HepG2 (cell line): ENCODE measurements around the gene POU6F2. TPM values are rescaled to one million over a fixed set of nuclear protein-coding genes. Genes with fewer than 3 reads are reported as not detected.

Experiments
- ATAC-seq: fragments of 200-7000 bp; cut with Tn5 transposase; 3 replicates; pipeline ENCODE4 v1.9.1; 2020; ENCODE audit warnings: mild to moderate bottlenecking, moderate library complexity
- BruUV-seq: library from RNA; stranded (reverse); fragments of 400-500 nt; replicated peaks from 2 replicates; lab custom pipeline; 2021; lab: Mats Ljungman, UMichigan
- CTCF ChIA-PET: fragments of 300-600 bp; formaldehyde crosslinking; extraction: SDS; loops from one replicate; lab custom pipeline; 2021; ENCODE audit warnings: low total read pairs, inconsistent platforms, low intra/inter-chr PET ratio; lab: Yijun Ruan, JAX
- POLR2A ChIA-PET: fragments of 350-600 bp; sonication (Branson Sonifier 250); formaldehyde crosslinking; loops from one replicate; lab custom pipeline; 2020; ENCODE audit warnings: antibody characterized with exemption, inconsistent platforms; lab: Yijun Ruan, JAX
- DNase-seq: peaks from one replicate; pipeline ENCODE4 v3.0.0-alpha.2; 2015; ENCODE audit warnings: low spot score
- FAIRE-seq: peaks from 3 replicates; lab custom pipeline; 2011; peaks lifted over from hg19 to GRCh38; lab: Jason Lieb, UNC
- H2AFZ ChIP-seq: one replicate; pipeline ENCODE4 v1.6.1; 2011; ENCODE audit warnings: low read length, inconsistent platforms
- H3K27ac ChIP-seq: fragments of 300-600 bp; 3 replicates; pipeline ENCODE4 v1.8.0; 2011; ENCODE audit warnings: mixed run types, mild to moderate bottlenecking, mixed read lengths, low read length, inconsistent platforms; ENCODE audit not compliant: insufficient read depth; ENCODE audit errors: extremely low read length
- H3K27me3 ChIP-seq, 2 experiments: fragments of 200-600 bp in 1 of 2; 2 replicates in 1 of 2; 3 replicates in 1 of 2; pipeline versions ENCODE4 v1.6.0 to v1.8.0; 2011; ENCODE audit warnings: low read length in 2 of 2, mild to moderate bottlenecking in 2 of 2, moderate library complexity in 2 of 2, inconsistent platforms in 1 of 2; ENCODE audit not compliant: insufficient read depth in 2 of 2, control insufficient read depth in 1 of 2
- H3K36me3 ChIP-seq, 2 experiments: fragments of 200-600 bp in 1 of 2; replicated peaks in 1 of 2; 2 replicates in 1 of 2; 3 replicates in 1 of 2; pipeline versions ENCODE4 v1.5.1 to v1.8.0; 2011; ENCODE audit warnings: low read length in 2 of 2, inconsistent platforms in 1 of 2; ENCODE audit not compliant: insufficient read depth in 2 of 2, control insufficient read depth in 1 of 2
- H3K4me1 ChIP-seq: 2 replicates; pipeline ENCODE4 v1.5.1; 2012; ENCODE audit warnings: low read length, inconsistent platforms; ENCODE audit not compliant: insufficient read depth
- H3K4me2 ChIP-seq: 2 replicates; pipeline ENCODE4 v1.6.0; 2011; ENCODE audit warnings: low read depth, low read length, inconsistent platforms
- H3K4me3 ChIP-seq, 3 experiments: fragments of 200-600 bp in 1 of 3; sonication (generic), shearing (Covaris generic) in 1 of 3; replicated peaks in 1 of 3; 2 replicates each; pipeline ENCODE4 v1.5.1; 2011 to 2016; ENCODE audit warnings: low read length in 3 of 3, inconsistent platforms in 2 of 3, low read depth in 2 of 3, mild to moderate bottlenecking in 2 of 3, control low read depth in 1 of 3, mixed read lengths in 1 of 3; ENCODE audit not compliant: insufficient read depth in 1 of 3
- H3K79me2 ChIP-seq: one replicate; pipeline ENCODE4 v1.6.1; 2011; ENCODE audit warnings: low read length, inconsistent platforms; ENCODE audit not compliant: insufficient read depth
- H3K9ac ChIP-seq: 2 replicates; pipeline ENCODE4 v1.6.0; 2011; ENCODE audit warnings: mild to moderate bottlenecking, low read depth, low read length, inconsistent platforms; ENCODE audit not compliant: insufficient read depth
- H3K9me3 ChIP-seq: 2 replicates; pipeline ENCODE4 v1.5.1; 2012; ENCODE audit warnings: mild to moderate bottlenecking, low read length
- H4K20me1 ChIP-seq: 2 replicates; pipeline ENCODE4 v1.6.0; 2011; ENCODE audit warnings: inconsistent platforms, mild to moderate bottlenecking, low read length, moderate library complexity; ENCODE audit not compliant: insufficient read depth
- ARNT ChIP-seq: fragments of 450-650 bp; IDR thresholded peaks from 2 replicates; pipeline ENCODE4 v1.6.1; 2017
- BORCS8-MEF2B ChIP-seq: sonication (generic); formaldehyde crosslinking; IDR thresholded peaks from 2 replicates; pipeline ENCODE4 v1.8.0; 2022; ENCODE audit warnings: mild to moderate bottlenecking, missing genetic modification reagents
- EEA1 ChIP-seq: sonication (generic); formaldehyde crosslinking; IDR thresholded peaks from 2 replicates; pipeline ENCODE4 v1.5.1; 2020; ENCODE audit warnings: mild to moderate bottlenecking, missing genetic modification reagents, borderline replicate concordance
- HDAC1 ChIP-seq: sonication (generic); formaldehyde crosslinking; IDR thresholded peaks from 2 replicates; pipeline ENCODE4 v1.5.1; 2020; ENCODE audit warnings: mild to moderate bottlenecking, missing genetic modification reagents
- NCOR1 ChIP-seq: fragments of 200-600 bp; sonication (generic); IDR thresholded peaks from 2 replicates; pipeline ENCODE4 v1.7.0; 2017; ENCODE audit warnings: antibody characterized with exemption, low read length, borderline replicate concordance
- NFAT5 ChIP-seq: sonication (generic); formaldehyde crosslinking; IDR thresholded peaks from 2 replicates; pipeline ENCODE4 v1.4.0; 2020; ENCODE audit warnings: missing genetic modification reagents
- RNF219 ChIP-seq: sonication (generic); formaldehyde crosslinking; IDR thresholded peaks from 2 replicates; pipeline ENCODE4 v1.5.0; 2020; ENCODE audit warnings: mild to moderate bottlenecking, missing genetic modification reagents
- TBP ChIP-seq: sonication (generic); formaldehyde crosslinking; IDR thresholded peaks from 2 replicates; pipeline ENCODE4 v1.5.0; 2020; ENCODE audit warnings: missing genetic modification reagents
- TIGD3 ChIP-seq: sonication (generic); formaldehyde crosslinking; IDR thresholded peaks from 2 replicates; pipeline ENCODE4 v1.5.1; 2020; ENCODE audit warnings: mild to moderate bottlenecking, missing genetic modification reagents, borderline replicate concordance
- ZNF343 ChIP-seq: sonication (generic); formaldehyde crosslinking; IDR thresholded peaks from 2 replicates; pipeline ENCODE4 v1.4.0; 2020; ENCODE audit warnings: mild to moderate bottlenecking, missing genetic modification reagents
- ZNF484 ChIP-seq: sonication (generic); formaldehyde crosslinking; IDR thresholded peaks from 2 replicates; pipeline ENCODE4 v1.5.1; 2020; ENCODE audit warnings: mild to moderate bottlenecking, low read depth, missing genetic modification reagents, borderline replicate concordance
- WGBS: methylation state at CpG from one replicate; pipeline ENCODE4 v1.1.6; 2017; ENCODE audit warnings: low lambda C conversion rate; 5-methylcytosine and 5-hydroxymethylcytosine counted together
- in situ Hi-C: cut with HindIII; loops from 2 replicates; pipeline ENCODE4 v1.10.0; 2017; ENCODE audit warnings: low pct_unique_long_range_greater_than_20kb; ENCODE audit not compliant: extremely low pct_ligation_motif_present
- intact Hi-C: fragments of 100-400 bp; cut with micrococcal nuclease; formaldehyde crosslinking; loops from one replicate; pipeline ENCODE4 v1.10.0; 2022; ENCODE audit not compliant: unreplicated experiment
- polyA plus RNA-seq, 8 experiments: library from polyadenylated mRNA; depleted of rRNA in 3 of 8; stranded (reverse) in 7 of 8; unstranded in 1 of 8; fragments of >200 nt; fragmentation: Illumina TruSeq in 4 of 8; extraction: Trizol in 4 of 8; gene quantifications; 2 replicates each; pipeline versions ENCODE4 v1.2.1 to v1.2.3, GENCODE V29; 2011 to 2016; ENCODE audit warnings: low read depth in 4 of 8, missing spikeins in 1 of 8, mixed read lengths in 1 of 8; ENCODE audit not compliant: insufficient read depth in 1 of 8
- total RNA-seq, 5 experiments: library from RNA; depleted of rRNA; stranded (reverse); fragments of >200 nt; fragmentation: Illumina TruSeq; extraction: Trizol; gene quantifications; 2 replicates each; pipeline ENCODE4 v1.2.3, GENCODE V29; 2016; ENCODE audit warnings: low read depth in 1 of 5

Gene POU6F2
- total and polyA plus RNA-seq, 2 of the 13 experiments (the other 11 are each of a cell fraction or from before 2014, with no cell fraction given) = not detected

GRCh38 chr7:39417642-39418041 lies 439.9 kb downstream of the POU6F2 start:
- no peaks in the 10 kb centered on the region for H3K79me2 ChIP-seq
- WGBS = 5% methylated on average over 1 of the region's 1 CpG
- H3K9ac ChIP-seq = no peak overlapping the region
- H2AFZ ChIP-seq = no peak overlapping the region
- no peaks in the 10 kb centered on the region for H4K20me1 ChIP-seq
- no peak overlapping the region for H3K4me3 ChIP-seq
- intact Hi-C loops = no loop called here
- no peak for ATAC-seq
- ChIA-PET POLR2A (no interaction called here), CTCF (no interaction called here)
- no peak for DNase-seq
- peaks cover 12% of the 10 kb centered on the region for H3K4me1 ChIP-seq
- H3K9me3 ChIP-seq = no peaks in the 10 kb centered on the region
- no peaks in the 10 kb centered on the region for H3K36me3 ChIP-seq
- no TSS peak for BruUV-seq
- H3K27ac ChIP-seq = no peak overlapping the region
- in situ Hi-C loops = no loop called here
- peaks cover 0 to 21% of the 10 kb centered on the region in 2 experiments; a peak in 3 of 5 replicates for H3K27me3 ChIP-seq
- TF ChIP-seq HDAC1 = no peak
- no peak for TF ChIP-seq EEA1 (CRISPR knock-in tag)
- no peak for TF ChIP-seq ZNF484
- H3K4me2 ChIP-seq = no peak overlapping the region
- no peak for FAIRE-seq

- H3K27me3 ChIP-seq = no peaks in the 10 kb centered on the region
- no peak overlapping the region for H3K9ac ChIP-seq
- ChIA-PET CTCF (no interaction called here), POLR2A (no interaction called here)
- H4K20me1 ChIP-seq = no peaks in the 10 kb centered on the region
- H3K36me3 ChIP-seq = no peaks in the 10 kb centered on the region
- no peak overlapping the region for H3K27ac ChIP-seq
- no peak overlapping the region for H3K4me3 ChIP-seq
- 3% methylated on average over 2 of the region's 2 CpGs for WGBS
- no peaks in the 10 kb centered on the region for H3K4me1 ChIP-seq
- no peak overlapping the region for H3K4me2 ChIP-seq
- intact Hi-C loops = no loop called here
- H3K9me3 ChIP-seq = no peaks in the 10 kb centered on the region
- BruUV-seq = no TSS peak
- DNase-seq (no peak), ATAC-seq (no peak), FAIRE-seq (no peak)
- H2AFZ ChIP-seq = no peak overlapping the region
- H3K79me2 ChIP-seq = no peaks in the 10 kb centered on the region
- in situ Hi-C loops = no loop called here
- TF ChIP-seq RNF219 (CRISPR knock-in tag) = no peak
- TF ChIP-seq NCOR1 = no peak
- TF ChIP-seq ZNF343 (CRISPR knock-in tag) = no peak
- no peak for TF ChIP-seq BORCS8-MEF2B (CRISPR knock-in tag)
- no peak for TF ChIP-seq ARNT
- no peak for TF ChIP-seq TBP (CRISPR knock-in tag)
- TF ChIP-seq NFAT5 = no peak
- no peak for TF ChIP-seq TIGD3 (CRISPR knock-in tag)
Observed at GRCh38 chr7:39421251-39421650, 443.5 kb downstream of the POU6F2 start.
